HG02973 (cell line): Measurements from ENCODE around the gene PLPPR1.
"Not testable (repeated sequence)": the region's sequence is repeated elsewhere in the genome, so short reads cannot be mapped to it uniquely, and the experiment has no call there.

Experiments used
- ATAC-seq: cut with Tn5 transposase; IDR thresholded peaks from one replicate; pipeline ENCODE4 v1.9.1; 2021; ENCODE audit warnings: moderate library complexity; ENCODE audit not compliant: unreplicated experiment

PLPPR1 gene

GRCh38 chr9:101119206-101119819, 90.8 kb downstream of the PLPPR1 start:
- peak; percentile 81 for ATAC-seq

GRCh38 chr9:101121836-101122399, 93.4 kb downstream of the PLPPR1 start:
- no peak for ATAC-seq

GRCh38 chr9:101126556-101126955, 98.0 kb downstream of the PLPPR1 start:
- ATAC-seq: no peak

- not testable (repeated sequence) for ATAC-seq
These were observed 98.8 kb downstream of the PLPPR1 start for GRCh38 chr9:101127369-101127768.

- no peak for ATAC-seq
These were observed 100.1 kb downstream of the PLPPR1 start for GRCh38 chr9:101128623-101129022.

GRCh38 chr9:101130054-101130453, 101.5 kb downstream of the PLPPR1 start:
- no peak for ATAC-seq

- no peak for ATAC-seq
These were observed 102.8 kb downstream of the PLPPR1 start for GRCh38 chr9:101131326-101131725.

- no peak for ATAC-seq
These were observed 104.3 kb downstream of the PLPPR1 start for GRCh38 chr9:101132801-101133200.

GRCh38 chr9:101138509-101138908, 110.0 kb downstream of the PLPPR1 start:
- ATAC-seq: no peak

GRCh38 chr9:101139082-101139481, 110.6 kb downstream of the PLPPR1 start:
- no peak for ATAC-seq

GRCh38 chr9:101140764-101141163, 112.2 kb downstream of the PLPPR1 start:
- no peak for ATAC-seq

GRCh38 chr9:101146508-101146907, 118.0 kb downstream of the PLPPR1 start:
- no peak for ATAC-seq

- no peak for ATAC-seq
These were observed 119.8 kb downstream of the PLPPR1 start for GRCh38 chr9:101148344-101148743.

- ATAC-seq: no peak
These were observed 129.8 kb downstream of the PLPPR1 start for GRCh38 chr9:101158361-101158760.

- no peak for ATAC-seq
These were observed 133.7 kb downstream of the PLPPR1 start for GRCh38 chr9:101162231-101162630.

- ATAC-seq: no peak
These were observed 136.6 kb downstream of the PLPPR1 start for GRCh38 chr9:101165131-101165530.

- ATAC-seq: no peak
These were observed 139.1 kb downstream of the PLPPR1 start for GRCh38 chr9:101167490-101168134.

GRCh38 chr9:101172616-101173015, 144.1 kb downstream of the PLPPR1 start:
- no peak for ATAC-seq

- no peak for ATAC-seq
These were observed 145.4 kb downstream of the PLPPR1 start for GRCh38 chr9:101173907-101174306.

GRCh38 chr9:101176384-101176783, 147.9 kb downstream of the PLPPR1 start:
- no peak for ATAC-seq

- no peak for ATAC-seq
These were observed 156.3 kb downstream of the PLPPR1 start for GRCh38 chr9:101184813-101185278.

- no peak for ATAC-seq
These were observed 163.2 kb downstream of the PLPPR1 start for GRCh38 chr9:101191723-101192122.
